A549 (cell line): ENCODE results near the gene COL5A1. TPM values are rescaled to one million over a fixed set of nuclear protein-coding genes. Genes with fewer than 3 reads are reported as not detected.
A peak's percentile ranks its signal among the peaks of the same experiment; 100 is the strongest.

Experiments
- ATAC-seq, 2 experiments: fragments of 200-7000 bp in 1 of 2; fragments of >200 bp in 1 of 2; cut with Nextera tagmentation in 1 of 2; cut with Tn5 transposase in 1 of 2; 3 replicates each; pipeline versions ENCODE4 v1.8.0 to v1.9.1; 2018 to 2020; ENCODE audit warnings: mild to moderate bottlenecking in 1 of 2, moderate library complexity in 1 of 2
- CTCF ChIA-PET: fragments of 300-600 bp; sonication (Branson Sonifier 250); formaldehyde crosslinking; extraction: SDS; loops from one replicate; lab custom pipeline; 2021; ENCODE audit warnings: antibody characterized with exemption, inconsistent platforms; lab: Yijun Ruan, JAX
- POLR2A ChIA-PET: fragments of 350-600 bp; formaldehyde crosslinking; extraction: SDS; loops from one replicate; lab custom pipeline; 2021; ENCODE audit warnings: antibody characterized with exemption, inconsistent platforms; lab: Yijun Ruan, JAX
- DNase-seq, 2 experiments: peaks; one replicate each; pipeline versions ENCODE4 v3.0.0 to v3.0.0-alpha.2; 2011 to 2016; ENCODE audit warnings: low read depth in 1 of 2, low spot score in 1 of 2
- FAIRE-seq: peaks from 2 replicates; lab custom pipeline; 2011; peaks lifted over from hg19 to GRCh38; lab: Jason Lieb, UNC
- H3K27ac ChIP-seq, 2 experiments: fragments of >200 bp; sonication (Bioruptor Twin); formaldehyde crosslinking; 3 replicates each; pipeline ENCODE4 v1.5.1; 2016 to 2017
- H3K4me1 ChIP-seq: fragments of >200 bp; sonication (Bioruptor Twin); formaldehyde crosslinking; 3 replicates; pipeline ENCODE4 v1.6.1; 2016
- H3K4me2 ChIP-seq: fragments of >200 bp; sonication (Bioruptor Twin); formaldehyde crosslinking; 3 replicates; pipeline ENCODE4 v1.6.1; 2016
- H3K4me3 ChIP-seq: fragments of >200 bp; sonication (Bioruptor Twin); formaldehyde crosslinking; 3 replicates; pipeline ENCODE4 v1.5.1; 2016
- H3K9me3 ChIP-seq: fragments of >200 bp; sonication (Bioruptor Twin); formaldehyde crosslinking; 3 replicates; pipeline ENCODE4 v1.6.1; 2016
- CBX2 ChIP-seq: fragments of 200-600 bp; sonication (generic); IDR thresholded peaks from 2 replicates; pipeline ENCODE4 v1.6.1; 2016; ENCODE audit warnings: low read depth, mild to moderate bottlenecking, borderline replicate concordance
- CTCF ChIP-seq: fragments of >200 bp; sonication (Bioruptor Twin); formaldehyde crosslinking; IDR thresholded peaks from 3 replicates; pipeline ENCODE4 v1.5.1; 2016
- EP300 ChIP-seq, 2 experiments: fragments of >200 bp; sonication (Bioruptor Twin); formaldehyde crosslinking; IDR thresholded peaks; 2 replicates in 1 of 2; 3 replicates in 1 of 2; pipeline ENCODE4 v1.6.1; 2016 to 2017
- ESRRA ChIP-seq: fragments of 150-350 bp; IDR thresholded peaks from 2 replicates; pipeline ENCODE4 v1.6.1; 2014; ENCODE audit warnings: mild to moderate bottlenecking, low read length, borderline replicate concordance
- HDAC2 ChIP-seq: fragments of 200-600 bp; sonication (generic); IDR thresholded peaks from 2 replicates; pipeline ENCODE4 v1.6.1; 2016
- HOXB5 ChIP-seq: fragments of 250-450 bp; sonication (Bioruptor Pico); IDR thresholded peaks from 2 replicates; pipeline ENCODE4 v1.5.0; 2020; ENCODE audit warnings: mild to moderate bottlenecking, moderate library complexity
- MYC ChIP-seq: IDR thresholded peaks from 2 replicates; pipeline ENCODE4 v1.6.1; 2012; ENCODE audit warnings: mild to moderate bottlenecking, inconsistent platforms, low read length, improper control_type of control experiment, borderline replicate concordance
- NFE2L2 ChIP-seq: fragments of 150-350 bp; conservative IDR thresholded peaks from 2 replicates; pipeline ENCODE4 v1.6.1; 2014; ENCODE audit warnings: low read length
- NR3C1 ChIP-seq: fragments of >200 bp; sonication (Bioruptor Twin); formaldehyde crosslinking; IDR thresholded peaks from 3 replicates; pipeline ENCODE4 v1.6.1; 2017
- POLR2A ChIP-seq: IDR thresholded peaks from 2 replicates; pipeline ENCODE4 v1.6.1; 2012; ENCODE audit warnings: mild to moderate bottlenecking, low read length
- REST ChIP-seq: fragments of 200-600 bp; sonication (generic); IDR thresholded peaks from 2 replicates; pipeline ENCODE4 v1.6.1; 2016; ENCODE audit warnings: antibody characterized with exemption, mild to moderate bottlenecking, moderate library complexity
- RNF2 ChIP-seq: fragments of 200-600 bp; sonication (generic); IDR thresholded peaks from 2 replicates; pipeline ENCODE4 v1.6.1; 2016; ENCODE audit warnings: low read depth, mild to moderate bottlenecking, antibody characterized with exemption, moderate library complexity, borderline replicate concordance
- WGBS: methylation state at CpG from one replicate; pipeline ENCODE4 v1.1.6; 2017; ENCODE audit errors: missing lambda C conversion rate; 5-methylcytosine and 5-hydroxymethylcytosine counted together
- polyA plus RNA-seq, 4 experiments: library from polyadenylated mRNA; depleted of rRNA in 3 of 4; stranded (reverse); fragments of >200 nt; fragmentation: RNase III in 1 of 4; extraction: RNeasy Plus Mini Kit Qiagen cat#74134 plus additional on column Dnase treatment in 1 of 4; gene quantifications; 2 replicates in 3 of 4; 3 replicates in 1 of 4; pipeline ENCODE4 v1.2.3, GENCODE V29; 2011 to 2017
- TF ChIP-seq, protein P1 (sequence below): fragments of 150-350 bp; IDR thresholded peaks from 2 replicates; pipeline ENCODE4 v1.6.1; 2014; ENCODE audit warnings: low read depth, mild to moderate bottlenecking, low read length
- TF ChIP-seq, protein P2 (sequence below): IDR thresholded peaks from 2 replicates; pipeline ENCODE4 v1.6.1; 2012
- TF ChIP-seq, protein P3 (sequence below): fragments of 450-650 bp; IDR thresholded peaks from 2 replicates; pipeline ENCODE4 v1.6.1; 2014; ENCODE audit warnings: antibody characterized with exemption
- TF ChIP-seq, protein P4 (sequence below): fragments of 250-450 bp; sonication (Bioruptor Pico); IDR thresholded peaks from 2 replicates; pipeline ENCODE4 v1.5.0; 2021; ENCODE audit warnings: mild to moderate bottlenecking, moderate library complexity, borderline replicate concordance

The COL5A1 gene
- polyA plus RNA-seq, 2 of the 4 experiments (the other 2 are of a cell fraction) = 16.1 to 67.5 TPM

DNA sequence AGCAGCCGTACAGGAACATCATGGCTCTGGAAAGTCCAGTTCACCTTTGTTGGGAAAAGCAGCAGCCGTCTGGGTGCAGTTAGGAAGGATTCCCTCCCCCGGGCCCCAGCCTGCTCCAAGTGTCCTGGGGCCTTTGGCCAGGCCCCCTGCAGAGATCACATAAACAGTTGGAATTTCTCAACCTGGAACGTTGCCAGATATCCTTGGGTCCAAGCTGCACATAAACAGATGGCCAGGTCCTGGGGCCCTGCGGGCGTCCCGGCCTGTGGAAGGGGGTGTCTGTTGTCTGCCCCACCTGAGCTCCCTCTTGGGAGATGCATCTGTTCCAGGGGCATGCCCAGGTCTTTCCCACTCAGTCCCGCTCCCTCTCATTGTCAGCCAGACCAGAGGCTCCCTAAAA is 92.7 kb downstream of the COL5A1 start:
- DNase-seq = peak in 1 of 2 experiments; percentile 19
- WGBS = 44% methylated on average over 8 of the region's 8 CpGs
- Histone ChIP-seq H3K4me1 (peaks cover 17% of the 10 kb centered on the region), H3K4me2 (peak overlapping the region; percentile 22; the same call in 1 of the 3 replicates), H3K27ac (peak overlapping the region in 1 of 2 experiments; percentile 70; a peak in 3 of 6 replicates), H3K9me3 (no peaks in the 10 kb centered on the region), H3K4me3 (no peak overlapping the region)
- ATAC-seq = no peak
- FAIRE-seq = no peak
- TF ChIP-seq ESRRA (no peak), HDAC2 (no peak), CTCF (no peak), MYC (no peak), NR3C1 (no peak), NFE2L2 (no peak), HOXB5 (CRISPR knock-in tag) (no peak), POLR2A (no peak), CBX2 (no peak), RNF2 (no peak), EP300 (IDR thresholded peaks at IDR 0.05) (no peak), REST (no peak)
- TF ChIP-seq, protein P1, sequence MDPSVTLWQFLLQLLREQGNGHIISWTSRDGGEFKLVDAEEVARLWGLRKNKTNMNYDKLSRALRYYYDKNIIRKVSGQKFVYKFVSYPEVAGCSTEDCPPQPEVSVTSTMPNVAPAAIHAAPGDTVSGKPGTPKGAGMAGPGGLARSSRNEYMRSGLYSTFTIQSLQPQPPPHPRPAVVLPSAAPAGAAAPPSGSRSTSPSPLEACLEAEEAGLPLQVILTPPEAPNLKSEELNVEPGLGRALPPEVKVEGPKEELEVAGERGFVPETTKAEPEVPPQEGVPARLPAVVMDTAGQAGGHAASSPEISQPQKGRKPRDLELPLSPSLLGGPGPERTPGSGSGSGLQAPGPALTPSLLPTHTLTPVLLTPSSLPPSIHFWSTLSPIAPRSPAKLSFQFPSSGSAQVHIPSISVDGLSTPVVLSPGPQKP = no peak
- TF ChIP-seq, protein P2, sequence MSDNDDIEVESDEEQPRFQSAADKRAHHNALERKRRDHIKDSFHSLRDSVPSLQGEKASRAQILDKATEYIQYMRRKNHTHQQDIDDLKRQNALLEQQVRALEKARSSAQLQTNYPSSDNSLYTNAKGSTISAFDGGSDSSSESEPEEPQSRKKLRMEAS = no peak
- TF ChIP-seq, protein P3, sequence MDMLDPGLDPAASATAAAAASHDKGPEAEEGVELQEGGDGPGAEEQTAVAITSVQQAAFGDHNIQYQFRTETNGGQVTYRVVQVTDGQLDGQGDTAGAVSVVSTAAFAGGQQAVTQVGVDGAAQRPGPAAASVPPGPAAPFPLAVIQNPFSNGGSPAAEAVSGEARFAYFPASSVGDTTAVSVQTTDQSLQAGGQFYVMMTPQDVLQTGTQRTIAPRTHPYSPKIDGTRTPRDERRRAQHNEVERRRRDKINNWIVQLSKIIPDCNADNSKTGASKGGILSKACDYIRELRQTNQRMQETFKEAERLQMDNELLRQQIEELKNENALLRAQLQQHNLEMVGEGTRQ = no peak
- TF ChIP-seq, protein P4, sequence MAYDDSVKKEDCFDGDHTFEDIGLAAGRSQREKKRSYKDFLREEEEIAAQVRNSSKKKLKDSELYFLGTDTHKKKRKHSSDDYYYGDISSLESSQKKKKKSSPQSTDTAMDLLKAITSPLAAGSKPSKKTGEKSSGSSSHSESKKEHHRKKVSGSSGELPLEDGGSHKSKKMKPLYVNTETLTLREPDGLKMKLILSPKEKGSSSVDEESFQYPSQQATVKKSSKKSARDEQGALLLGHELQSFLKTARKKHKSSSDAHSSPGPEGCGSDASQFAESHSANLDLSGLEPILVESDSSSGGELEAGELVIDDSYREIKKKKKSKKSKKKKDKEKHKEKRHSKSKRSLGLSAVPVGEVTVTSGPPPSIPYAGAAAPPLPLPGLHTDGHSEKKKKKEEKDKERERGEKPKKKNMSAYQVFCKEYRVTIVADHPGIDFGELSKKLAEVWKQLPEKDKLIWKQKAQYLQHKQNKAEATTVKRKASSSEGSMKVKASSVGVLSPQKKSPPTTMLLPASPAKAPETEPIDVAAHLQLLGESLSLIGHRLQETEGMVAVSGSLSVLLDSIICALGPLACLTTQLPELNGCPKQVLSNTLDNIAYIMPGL (CRISPR knock-in tag) = no peak
- POLR2A ChIA-PET = no interaction called here
- CTCF ChIA-PET = interaction anchor here (0.7 to 6.0 kb wide), 5 partner anchors 14 to 291 kb away, joined by 3 to 39 read pairs (median 4); no protein-coding TSS in a partner anchor
